OCI-LY7 (cell line): Measurements from ENCODE around the gene TMEM41A. TPM values are rescaled to one million over a fixed set of nuclear protein-coding genes. Genes with fewer than 3 reads are reported as not detected.

Experiments
- BruUV-seq: library from RNA; stranded (reverse); fragments of 400-500 nt; replicated peaks from 2 replicates; lab custom pipeline; 2021; lab: Mats Ljungman, UMichigan
- CTCF ChIA-PET: fragments of 300-600 bp; sonication (Branson Sonifier 250); formaldehyde crosslinking; loops from one replicate; lab custom pipeline; 2022; ENCODE audit warnings: antibody characterized with exemption; ENCODE audit not compliant: unreplicated experiment; lab: Charles Lee
- POLR2A ChIA-PET: fragments of 300-600 bp; sonication (Branson Sonifier 250); formaldehyde crosslinking; loops from one replicate; lab custom pipeline; 2022; ENCODE audit warnings: antibody characterized with exemption; lab: Charles Lee
- DNase-seq: peaks from one replicate; pipeline ENCODE4 v3.0.0-alpha.2; 2015; ENCODE audit warnings: low spot score
- H2AFZ ChIP-seq: fragments of 200-600 bp; sonication (generic), shearing (Covaris generic); 2 replicates; pipeline ENCODE4 v1.6.1; 2014; ENCODE audit warnings: mild to moderate bottlenecking, antibody characterized with exemption, low read length, moderate library complexity
- H3K27ac ChIP-seq: fragments of 200-600 bp; sonication (generic); 2 replicates; pipeline ENCODE4 v1.5.1; 2014; ENCODE audit warnings: mixed run types, low read depth, mild to moderate bottlenecking, moderate library complexity, low read length, inconsistent platforms; ENCODE audit not compliant: poor library complexity, severe bottlenecking
- H3K36me3 ChIP-seq: fragments of 200-600 bp; sonication (generic); 2 replicates; pipeline ENCODE4 v1.6.1; 2014; ENCODE audit warnings: mild to moderate bottlenecking, antibody characterized with exemption, low read length, moderate library complexity, mixed read lengths; ENCODE audit not compliant: insufficient read depth
- H3K4me1 ChIP-seq: fragments of 200-600 bp; sonication (generic); 2 replicates; pipeline ENCODE4 v1.5.1; 2014; ENCODE audit warnings: mild to moderate bottlenecking, low read length; ENCODE audit not compliant: insufficient read depth, poor library complexity, severe bottlenecking
- H3K4me2 ChIP-seq: fragments of 200-600 bp; sonication (generic); 2 replicates; pipeline ENCODE4 v1.6.1; 2014; ENCODE audit warnings: mild to moderate bottlenecking, low read length
- H3K4me3 ChIP-seq: fragments of 200-600 bp; sonication (generic); 2 replicates; pipeline ENCODE4 v1.5.1; 2014; ENCODE audit warnings: mild to moderate bottlenecking, low read depth, low read length; ENCODE audit not compliant: poor library complexity, severe bottlenecking
- H3K79me2 ChIP-seq: fragments of 200-600 bp; sonication (generic); 2 replicates; pipeline ENCODE4 v1.6.1; 2016; ENCODE audit warnings: low read depth, mild to moderate bottlenecking, low read length, moderate library complexity, mixed read lengths; ENCODE audit not compliant: insufficient read depth
- H3K9me2 ChIP-seq: fragments of 200-600 bp; sonication (generic); 2 replicates; pipeline ENCODE4 v1.6.1; 2016; ENCODE audit warnings: mild to moderate bottlenecking, low read length, mixed read lengths; ENCODE audit not compliant: insufficient read depth
- H3K9me3 ChIP-seq: fragments of 200-600 bp; sonication (generic); 2 replicates; pipeline ENCODE4 v1.6.1; 2014; ENCODE audit warnings: mild to moderate bottlenecking, mixed run types, low read length, mixed read lengths
- H4K20me1 ChIP-seq: fragments of 200-600 bp; sonication (generic); 2 replicates; pipeline ENCODE4 v1.6.1; 2014; ENCODE audit warnings: mild to moderate bottlenecking, antibody characterized with exemption, low read length, moderate library complexity, mixed read lengths; ENCODE audit not compliant: insufficient read depth
- CTCF ChIP-seq: fragments of 200-600 bp; sonication (generic); conservative IDR thresholded peaks from 2 replicates; pipeline ENCODE4 v1.5.1; 2014; ENCODE audit warnings: mild to moderate bottlenecking, antibody characterized with exemption, low read length, moderate library complexity, mixed read lengths
- EZH2phosphoT487 ChIP-seq: fragments of 200-600 bp; sonication (generic); IDR thresholded peaks from 2 replicates; pipeline ENCODE4 v1.6.1; 2018; ENCODE audit warnings: low read depth, borderline replicate concordance, mild to moderate bottlenecking, mixed run types, antibody characterized with exemption, low read length, moderate library complexity, mixed read lengths
- intact Hi-C: fragments of 100-400 bp; cut with micrococcal nuclease; formaldehyde crosslinking; loops from one replicate; pipeline ENCODE4 v1.10.0; 2022; ENCODE audit not compliant: unreplicated experiment
- total RNA-seq, 2 experiments: library from RNA; depleted of rRNA in 1 of 2; stranded (reverse); fragments of >200 nt in 1 of 2; shearing (Covaris generic) in 1 of 2; gene quantifications; 2 replicates each; pipeline ENCODE4 v1.2.3, GENCODE V29; 2014 to 2022

TMEM41A gene
- total RNA-seq, 2 experiments from 2014 or later: 7.0 to 11.0 TPM

DNA sequence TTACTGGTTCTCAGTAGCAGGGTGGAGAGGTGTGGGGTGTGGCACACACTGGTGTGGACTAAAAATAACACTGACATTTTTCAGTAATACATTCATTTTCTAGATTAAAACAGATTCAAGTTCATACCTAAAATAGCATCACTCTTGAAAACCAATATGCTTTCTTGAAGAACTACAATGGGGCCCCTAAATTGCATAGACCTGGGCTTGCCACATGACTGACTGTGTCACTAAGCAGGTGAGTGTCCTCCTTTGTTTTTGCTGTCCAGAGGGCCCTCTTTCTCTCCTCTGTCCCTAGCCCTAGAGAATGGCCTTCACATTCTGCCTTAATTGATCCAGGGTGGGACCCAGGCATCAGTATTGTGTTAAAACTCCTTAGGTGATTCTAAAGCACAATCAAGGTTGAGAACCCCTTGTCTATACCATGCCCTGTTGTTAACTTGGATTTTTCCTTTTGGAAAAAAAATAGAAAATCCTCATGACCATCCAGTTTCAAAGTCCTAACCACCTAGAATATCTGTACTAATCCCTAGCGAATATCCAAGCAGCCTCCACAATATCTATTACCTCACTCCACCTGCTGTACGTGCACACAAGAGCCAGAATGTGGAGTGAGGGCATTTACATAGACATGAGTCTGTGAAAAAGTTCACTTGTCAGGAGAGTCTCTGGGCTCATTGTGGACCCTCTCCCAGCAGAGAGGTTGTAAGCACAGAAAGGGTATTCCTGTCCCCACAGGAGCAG is 18.7 kb upstream of the TMEM41A start:
- ChIA-PET POLR2A (no interaction called here), CTCF (interaction anchor here (0.6 kb wide), 1 partner anchor 9 kb away, joined by 3 read pairs; no protein-coding TSS in a partner anchor)
- no peaks in the 10 kb centered on the region for H3K9me3 ChIP-seq
- DNase-seq: no peak
- no peaks in the 10 kb centered on the region for H3K9me2 ChIP-seq
- H3K4me1 ChIP-seq: no peaks in the 10 kb centered on the region
- TF ChIP-seq EZH2phosphoT487: no peak
- no peak for TF ChIP-seq CTCF
- H4K20me1 ChIP-seq: no peaks in the 10 kb centered on the region
- H3K4me3 ChIP-seq: no peak overlapping the region
- H3K79me2 ChIP-seq: no peaks in the 10 kb centered on the region
- no peaks in the 10 kb centered on the region for H3K36me3 ChIP-seq
- no TSS peak for BruUV-seq
- no peak overlapping the region for H3K27ac ChIP-seq
- intact Hi-C loops: no loop called here
- H3K4me2 ChIP-seq: no peak overlapping the region
- no peak overlapping the region for H2AFZ ChIP-seq

- no peak overlapping the region for H3K4me3 ChIP-seq
- H3K4me1 ChIP-seq: no peaks in the 10 kb centered on the region
- no peaks in the 10 kb centered on the region for H3K9me3 ChIP-seq
- no peaks in the 10 kb centered on the region for H3K9me2 ChIP-seq
- no peaks in the 10 kb centered on the region for H4K20me1 ChIP-seq
- H3K27ac ChIP-seq: no peak overlapping the region
- H3K4me2 ChIP-seq: no peak overlapping the region
- no TSS peak for BruUV-seq
- ChIA-PET CTCF (no interaction called here), POLR2A (interaction anchor here (0.7 to 1.1 kb wide), 2 partner anchors 11 to 1423 kb away, joined by 3 to 7 read pairs; no protein-coding TSS in a partner anchor)
- H3K36me3 ChIP-seq: no peaks in the 10 kb centered on the region
- TF ChIP-seq EZH2phosphoT487 (no peak), CTCF (no peak)
- H2AFZ ChIP-seq: no peak overlapping the region
- H3K79me2 ChIP-seq: no peaks in the 10 kb centered on the region
- no peak for DNase-seq
- intact Hi-C loops: no loop called here
These were observed 12.9 kb upstream of the TMEM41A start for GRCh38 chr3:185511711-185512110.

- CTCF ChIA-PET: interaction anchor here (0.6 kb wide), 1 partner anchor 40 kb away, joined by 3 read pairs; no protein-coding TSS in a partner anchor
- DNase-seq: no peak
- Histone ChIP-seq H3K4me2 (no peak overlapping the region), H3K4me3 (no peak overlapping the region), H3K36me3 (no peaks in the 10 kb centered on the region), H3K9me2 (no peaks in the 10 kb centered on the region), H3K27ac (no peak overlapping the region), H4K20me1 (no peaks in the 10 kb centered on the region), H2AFZ (no peak overlapping the region), H3K4me1 (no peaks in the 10 kb centered on the region), H3K79me2 (no peaks in the 10 kb centered on the region), H3K9me3 (no peaks in the 10 kb centered on the region)
- POLR2A ChIA-PET: no interaction called here
- no TSS peak for BruUV-seq
- no peak for TF ChIP-seq EZH2phosphoT487
- TF ChIP-seq CTCF: no peak
- intact Hi-C loops: no loop called here
These were observed 9.6 kb upstream of the TMEM41A start for GRCh38 chr3:185508335-185508991.
